ENCODE data around the gene OCA2.
A peak's percentile ranks its signal among the peaks of the same experiment; 100 is the strongest.

OCA2 gene

GRCh38 chr15:28101983-28102441 lies 2.9 kb upstream of the OCA2 start:
- DNase-seq = no peak

GRCh38 chr15:28101201-28101600 lies 2.1 kb upstream of the OCA2 start:
- no peak for DNase-seq

GRCh38 chr15:28100516-28101195 lies 1.5 kb upstream of the OCA2 start:
- DNase-seq = no peak

GRCh38 chr15:28099555-28100140 lies 533 bp upstream of the OCA2 start:
- no peak for DNase-seq

DNA sequence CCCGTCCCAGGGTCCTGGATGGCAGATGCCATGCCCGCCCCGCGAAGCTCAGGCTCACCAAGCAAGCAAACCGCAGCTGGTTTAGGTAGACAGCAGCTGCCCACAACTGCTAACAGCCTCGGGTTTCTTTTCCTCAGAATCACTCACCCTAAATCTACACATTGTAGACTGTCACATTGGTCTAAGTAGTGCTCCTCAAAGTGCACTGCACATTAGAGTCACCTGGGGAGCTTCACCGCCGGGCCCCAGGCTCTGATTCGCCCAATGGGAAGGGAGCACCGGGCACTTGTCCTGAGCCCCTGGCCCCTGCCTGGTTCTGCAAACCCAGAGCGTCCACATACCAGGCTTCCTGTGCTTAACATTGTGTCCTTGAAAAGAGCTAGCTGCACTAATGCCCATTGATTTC lies 752 bp downstream of the OCA2 start:
- DNase-seq = no peak

GRCh38 chr15:28097656-28098359 lies 1.3 kb downstream of the OCA2 start:
- no peak for DNase-seq

DNA sequence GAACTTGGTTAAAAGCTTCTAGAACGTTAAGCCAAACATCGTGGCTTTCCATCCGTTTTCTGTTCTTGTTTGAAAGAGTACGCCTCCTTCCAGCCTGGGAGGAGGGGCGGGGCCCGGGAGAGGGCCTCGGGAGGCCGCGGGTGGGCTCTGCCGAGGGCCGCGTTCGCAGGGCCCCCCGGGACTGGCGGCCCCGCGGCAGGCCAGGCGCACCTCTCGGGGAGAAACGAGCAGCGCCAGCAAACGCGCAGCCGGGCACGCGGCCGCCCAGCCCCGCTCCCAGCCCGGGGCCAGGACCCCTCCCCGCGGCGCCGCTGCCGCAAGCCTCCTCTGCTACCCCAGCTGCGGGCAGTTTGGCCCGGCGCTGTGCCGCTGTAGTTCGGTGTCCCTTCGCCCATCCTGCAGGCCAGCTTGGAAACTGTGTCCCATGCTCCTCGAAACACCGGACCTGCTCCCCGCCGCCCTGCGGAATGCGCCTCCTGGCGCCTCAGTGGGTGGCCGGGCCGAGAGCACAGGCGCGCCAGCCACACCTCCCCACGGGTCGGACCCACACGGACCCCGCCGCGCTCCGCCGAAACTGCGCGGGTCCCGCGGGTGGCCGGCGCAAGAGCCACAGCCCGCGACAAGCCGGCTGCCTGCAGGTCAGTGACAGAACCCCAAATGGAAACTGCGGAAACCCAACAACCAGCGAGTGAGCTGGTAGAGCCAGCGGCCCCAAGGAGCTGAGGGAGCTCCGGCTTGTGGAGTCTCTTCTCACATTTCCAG lies 2.3 kb downstream of the OCA2 start:
- DNase-seq = peak; percentile 64

DNA sequence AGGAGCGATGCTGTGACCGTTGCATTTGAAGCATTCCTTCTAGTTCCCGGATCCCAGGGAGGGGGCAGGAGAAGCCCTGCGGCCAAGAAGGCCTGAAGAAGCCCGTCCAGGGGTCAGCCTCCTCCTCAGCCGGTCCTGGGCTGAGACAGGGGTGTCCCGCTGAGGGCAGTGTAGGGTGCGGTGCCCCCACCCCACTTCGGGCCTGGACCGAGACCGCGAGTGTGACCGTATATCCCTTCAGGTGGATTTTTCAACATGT lies 2.8 kb downstream of the OCA2 start:
- no peak for DNase-seq

- DNase-seq = peak; percentile 82
These were observed 4.2 kb downstream of the OCA2 start for GRCh38 chr15:28094732-28095521.

DNA sequence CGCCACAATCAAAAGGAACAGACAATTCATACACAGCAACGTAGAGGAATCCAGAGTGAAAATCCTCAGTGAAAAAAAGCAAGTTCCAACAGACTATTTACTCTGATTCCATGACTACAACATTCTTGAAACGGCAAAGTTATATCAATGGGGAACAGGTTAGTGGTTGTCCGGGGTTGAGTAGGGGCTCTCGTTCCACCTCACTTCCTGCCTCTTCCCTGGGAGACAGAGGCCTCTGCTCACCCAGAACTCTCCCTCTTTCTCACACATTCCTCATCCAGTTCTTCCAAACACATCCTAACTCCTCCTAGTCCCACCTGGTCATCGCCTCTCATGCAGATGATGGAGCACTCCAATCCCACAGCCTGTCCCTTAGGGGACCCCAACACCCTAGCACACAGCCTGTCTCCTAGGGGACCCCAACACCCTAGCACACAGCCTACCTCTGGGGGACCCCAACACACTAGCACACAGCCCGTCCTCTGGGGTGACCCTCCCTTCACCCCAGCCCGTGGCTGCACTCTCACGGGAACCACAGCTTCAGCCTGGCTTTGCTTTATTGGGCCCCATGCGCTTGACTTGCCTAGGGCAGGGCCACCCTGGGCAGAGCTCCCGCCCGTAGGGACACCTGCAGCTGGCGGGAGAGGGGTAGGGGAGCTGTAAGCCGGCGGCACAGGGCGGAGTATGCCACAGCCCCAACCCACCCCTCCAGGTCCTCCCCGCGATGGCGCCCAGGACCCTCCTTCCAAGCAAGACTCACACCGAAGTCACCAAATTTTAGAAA lies 5.2 kb downstream of the OCA2 start:
- DNase-seq = peak; percentile 63

GRCh38 chr15:28091313-28091712 lies 7.8 kb downstream of the OCA2 start:
- DNase-seq = no peak

DNA sequence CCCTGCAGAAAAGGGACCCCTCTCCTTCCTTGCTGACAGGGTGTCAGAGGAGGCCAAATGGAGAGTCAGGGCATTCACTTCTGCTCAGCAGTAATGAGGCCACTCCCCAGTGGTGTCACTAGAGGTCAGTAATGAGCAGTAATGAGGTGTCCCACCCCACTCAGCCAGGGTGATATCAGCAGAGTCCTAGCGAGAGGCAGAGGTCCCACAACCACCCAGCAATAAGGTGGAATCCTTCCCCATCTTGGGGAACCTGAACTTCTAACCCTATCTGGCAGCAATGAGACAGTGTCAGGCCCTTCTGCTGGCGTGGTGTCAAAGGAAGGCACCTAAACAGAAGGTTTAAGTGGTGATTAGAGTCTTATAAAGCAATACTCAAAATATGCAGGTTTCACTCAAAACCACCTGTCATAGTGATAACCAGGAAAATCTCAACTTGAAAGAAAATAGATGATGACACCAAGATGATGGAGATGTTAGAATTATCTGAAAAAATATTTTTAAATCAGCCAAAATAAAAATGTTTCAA lies 12.9 kb downstream of the OCA2 start:
- DNase-seq = peak; percentile 71

- DNase-seq = no peak
These were observed 13.5 kb downstream of the OCA2 start for GRCh38 chr15:28085489-28086174.

DNA sequence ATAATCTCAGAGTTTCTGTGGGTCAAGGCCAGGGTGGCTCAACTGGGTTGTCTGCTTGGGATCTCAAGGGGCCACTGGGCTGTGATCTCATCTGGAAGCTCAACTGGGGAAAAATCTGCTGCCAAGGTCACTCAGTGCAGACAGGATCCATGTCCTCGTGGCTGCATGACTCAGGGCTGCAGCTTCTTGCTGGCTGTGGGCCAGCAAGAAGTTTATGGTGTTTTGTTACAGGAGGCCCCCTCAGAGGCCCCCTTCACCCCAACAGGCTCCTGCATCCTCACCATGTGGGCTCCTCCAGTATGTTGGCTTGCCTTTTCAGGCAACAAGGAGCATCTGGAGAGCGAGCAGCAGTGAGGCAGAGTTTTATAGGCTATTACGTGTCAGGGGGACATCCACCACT lies 14.6 kb downstream of the OCA2 start:
- no peak for DNase-seq

DNA sequence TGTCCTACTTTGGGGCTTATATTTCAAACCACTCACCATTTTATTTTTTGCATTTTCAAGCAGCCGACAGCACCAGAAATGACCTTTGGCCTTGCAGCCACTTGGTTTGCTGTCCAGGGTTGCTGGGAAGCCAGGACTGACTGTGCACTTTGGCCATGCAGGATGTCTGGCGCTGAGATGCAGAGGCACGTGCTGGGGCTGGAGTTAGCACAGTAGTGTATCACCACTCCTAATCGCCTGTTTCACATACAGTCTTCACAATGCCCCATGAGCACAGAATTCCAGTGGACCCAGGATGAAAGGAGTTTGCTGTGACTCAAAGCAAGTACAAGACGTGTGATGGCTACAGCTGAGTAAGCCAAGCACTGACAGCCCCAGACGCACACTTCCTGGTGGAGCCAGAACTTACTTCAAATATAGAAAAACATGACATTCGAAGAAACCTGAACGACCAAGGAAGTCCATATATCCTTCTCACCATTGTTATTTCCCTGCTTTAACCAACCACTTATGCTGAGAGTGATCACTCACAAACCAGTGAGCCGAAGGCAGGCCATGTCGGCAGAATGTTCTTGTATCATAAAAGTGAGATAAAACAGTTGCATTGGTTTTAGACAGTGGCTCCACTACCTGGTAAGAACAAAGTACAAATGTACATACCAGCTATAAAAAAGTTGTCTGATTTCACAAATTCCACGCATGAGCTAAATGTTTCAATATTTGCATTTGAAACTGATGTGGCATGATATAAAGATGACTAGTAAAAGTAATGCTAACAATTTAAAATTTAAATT lies 16.0 kb downstream of the OCA2 start:
- DNase-seq = no peak

DNA sequence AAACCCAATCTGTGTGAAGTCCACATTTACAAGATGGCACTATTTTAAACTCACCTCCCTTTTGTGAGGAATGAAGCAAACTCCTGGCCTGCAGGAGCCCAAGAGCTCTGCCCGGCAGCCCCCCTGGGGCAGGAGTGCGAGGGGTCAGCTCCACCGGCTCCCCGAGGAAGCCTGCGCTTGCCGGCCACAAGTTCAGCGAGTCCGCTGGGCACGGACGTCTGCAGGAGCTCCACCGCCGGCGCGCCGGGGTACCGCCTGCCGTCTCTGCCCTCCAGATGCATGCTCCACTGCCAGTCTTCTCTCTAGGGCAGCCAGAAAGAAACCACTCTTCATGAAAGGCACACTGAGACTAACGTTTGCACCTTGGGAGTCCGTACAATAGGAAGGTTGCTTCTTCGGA lies 17.5 kb downstream of the OCA2 start:
- DNase-seq = no peak

GRCh38 chr15:28080386-28080785 lies 18.7 kb downstream of the OCA2 start:
- peak; percentile 84 for DNase-seq

GRCh38 chr15:28079313-28079969 lies 19.7 kb downstream of the OCA2 start:
- DNase-seq = no peak

- DNase-seq = no peak
These were observed 20.9 kb downstream of the OCA2 start for GRCh38 chr15:28078191-28078719.

GRCh38 chr15:28075573-28075972 lies 23.5 kb downstream of the OCA2 start:
- peak; percentile 41 for DNase-seq

All from NCI-H69 (cell line).